ENCODE data around the gene ORAI3. TPM values are rescaled to one million over a fixed set of nuclear protein-coding genes. Genes with fewer than 3 reads are reported as not detected.

The ORAI3 gene
- total RNA-seq, 1 donor from 2014 or later, result 10.2 TPM

DNA sequence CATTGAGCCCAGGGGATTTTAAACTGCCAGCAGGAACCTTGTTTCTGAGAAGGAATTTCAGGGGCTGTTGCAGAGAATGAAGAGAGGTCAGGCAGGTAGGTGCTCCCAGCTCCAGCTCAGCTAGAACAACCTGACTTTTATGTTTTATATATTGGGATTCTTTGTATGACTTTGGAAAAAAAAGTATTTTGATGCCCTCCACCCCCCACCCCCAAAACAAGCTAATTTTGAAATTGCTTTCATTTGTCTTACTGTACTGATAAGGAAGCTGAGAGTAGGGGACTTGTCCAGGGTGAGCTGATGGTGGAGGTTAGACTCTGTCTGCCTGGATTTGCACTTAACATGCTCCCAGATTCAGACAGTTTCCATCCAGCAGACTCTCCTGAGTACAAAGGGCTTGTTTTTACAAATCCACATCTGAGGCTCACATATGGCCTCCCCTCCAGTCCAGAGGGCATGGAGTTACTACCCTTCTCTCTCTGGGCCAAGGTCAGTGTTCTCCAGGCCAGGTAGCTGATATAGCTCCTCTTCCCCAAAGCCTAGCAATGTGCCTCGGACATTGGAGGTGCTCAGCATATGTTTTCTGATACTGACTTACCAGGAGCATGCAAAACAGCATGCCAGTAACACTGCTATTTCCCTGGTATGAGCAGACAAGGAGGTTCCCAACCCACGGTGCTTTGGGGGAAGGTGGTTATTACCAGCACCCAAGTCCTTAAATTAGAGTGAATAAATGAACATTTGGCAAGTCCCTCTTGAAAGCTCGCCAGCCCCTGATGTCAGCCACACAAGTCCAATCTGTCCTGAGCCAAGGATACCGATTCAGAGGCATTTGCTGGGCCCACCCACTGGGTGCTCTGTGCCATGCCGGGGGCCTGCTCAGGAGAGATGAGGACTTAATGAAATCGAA is 50.2 kb downstream of the ORAI3 start:
- Histone ChIP-seq H3K9ac (no peak overlapping the region), H3K4me3 (no peak overlapping the region), H3K36me3 (no peaks in the 10 kb centered on the region), H3K9me3 (ENCODE audit: low read depth) (no peaks in the 10 kb centered on the region), H3K4me1 (peaks cover 8% of the 10 kb centered on the region), H3K79me2 (ENCODE audit: low read depth) (no peaks in the 10 kb centered on the region), H3F3A (ENCODE audit: low read depth) (peaks cover 28% of the 10 kb centered on the region), H3K4me2 (no peak overlapping the region), H3K27ac (no peak overlapping the region), H4K20me1 (ENCODE audit: low read depth) (peaks cover 4% of the 10 kb centered on the region), H2AFZ (replicated peaks) (no peak overlapping the region), H3K27me3 (peaks cover 36% of the 10 kb centered on the region)
- DNase-seq (ENCODE audit: low spot score), result no peak
- H3K9me3 Mint-ChIP-seq, result no peaks in the 10 kb centered on the region
- no peak overlapping the region for H3K4me3 Mint-ChIP-seq
- no peak overlapping the region for H3K27ac Mint-ChIP-seq
- peaks cover 7% of the 10 kb centered on the region for H3K27me3 Mint-ChIP-seq (ENCODE audit: insufficient read depth, low read depth)
- TF ChIP-seq EZH2 (IDR thresholded peaks at IDR 0.05) (no peak), EZH2phosphoT487 (IDR thresholded peaks at IDR 0.05) (no peak), CTCF (IDR thresholded peaks at IDR 0.05) (no peak)
- H3K4me1 Mint-ChIP-seq, result peaks cover 12% of the 10 kb centered on the region
- H3K36me3 Mint-ChIP-seq, result peaks cover 3% of the 10 kb centered on the region

DNA sequence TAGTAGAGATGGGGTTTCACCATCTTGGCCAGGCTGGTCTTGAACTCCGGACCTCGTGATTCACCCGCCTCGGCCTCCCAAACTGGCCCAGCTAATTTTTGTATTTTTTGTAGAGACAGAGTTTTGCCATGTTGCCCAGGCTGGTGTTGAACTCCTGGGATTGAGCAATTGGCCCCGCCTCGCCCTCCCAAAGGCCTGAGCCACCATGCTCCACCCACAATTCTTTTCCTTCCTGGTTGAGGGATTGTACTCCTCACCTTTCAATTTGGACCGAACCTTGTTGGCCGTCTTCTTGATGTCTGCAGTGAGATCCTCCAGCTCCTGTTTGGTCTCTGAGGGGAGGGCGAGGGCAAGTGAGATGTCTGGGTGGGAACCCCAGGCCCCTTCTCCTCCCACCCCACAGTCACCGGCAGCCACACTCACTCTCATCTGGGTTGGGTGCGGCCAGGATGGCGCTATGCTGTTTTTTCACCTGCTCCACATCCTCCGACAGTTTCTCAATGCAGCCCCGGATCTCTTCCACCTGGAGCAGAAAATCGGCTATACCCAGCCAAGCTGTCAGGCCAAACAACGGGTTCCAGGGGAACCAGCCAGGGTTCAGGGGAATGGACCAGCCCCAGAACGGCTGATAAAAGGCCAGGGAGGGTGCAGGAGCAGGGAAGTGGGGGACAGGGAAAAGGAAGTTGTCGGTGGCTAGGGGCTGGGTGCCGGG is 52.0 kb downstream of the ORAI3 start:
- H3K79me2 ChIP-seq (ENCODE audit: low read depth), result no peaks in the 10 kb centered on the region
- H4K20me1 ChIP-seq (ENCODE audit: low read depth), result peaks cover 7% of the 10 kb centered on the region
- H3K9me3 Mint-ChIP-seq, result no peaks in the 10 kb centered on the region
- no peak overlapping the region for H2AFZ ChIP-seq (replicated peaks)
- H3K9ac ChIP-seq, result no peak overlapping the region
- H3K27ac Mint-ChIP-seq, result no peak overlapping the region
- peaks cover 33% of the 10 kb centered on the region for H3K27me3 ChIP-seq
- H3K36me3 Mint-ChIP-seq, result peaks cover 3% of the 10 kb centered on the region
- no peaks in the 10 kb centered on the region for H3K36me3 ChIP-seq
- TF ChIP-seq CTCF (IDR thresholded peaks at IDR 0.05), result no peak
- no peak for TF ChIP-seq EZH2phosphoT487 (IDR thresholded peaks at IDR 0.05)
- TF ChIP-seq EZH2 (IDR thresholded peaks at IDR 0.05), result no peak
- peaks cover 8% of the 10 kb centered on the region for H3K4me1 ChIP-seq
- no peak overlapping the region for H3K4me2 ChIP-seq
- no peak overlapping the region for H3K4me3 Mint-ChIP-seq
- H3K4me1 Mint-ChIP-seq, result peaks cover 14% of the 10 kb centered on the region
- H3K4me3 ChIP-seq, result no peak overlapping the region
- H3K27me3 Mint-ChIP-seq (ENCODE audit: insufficient read depth, low read depth), result peaks cover 7% of the 10 kb centered on the region
- H3K9me3 ChIP-seq (ENCODE audit: low read depth), result no peaks in the 10 kb centered on the region
- H3F3A ChIP-seq (ENCODE audit: low read depth), result peaks cover 21% of the 10 kb centered on the region
- no peak overlapping the region for H3K27ac ChIP-seq
- no peak for DNase-seq (ENCODE audit: low spot score)

GRCh38 chr16:31001507-31002249 is 52.8 kb downstream of the ORAI3 start:
- Histone ChIP-seq H3K4me1 (peaks cover 3% of the 10 kb centered on the region), H2AFZ (replicated peaks) (no peak overlapping the region), H4K20me1 (ENCODE audit: low read depth) (peaks cover 7% of the 10 kb centered on the region), H3F3A (ENCODE audit: low read depth) (peaks cover 14% of the 10 kb centered on the region), H3K79me2 (ENCODE audit: low read depth) (no peaks in the 10 kb centered on the region), H3K4me2 (no peak overlapping the region), H3K27ac (no peak overlapping the region), H3K36me3 (no peaks in the 10 kb centered on the region), H3K9me3 (ENCODE audit: low read depth) (no peaks in the 10 kb centered on the region), H3K9ac (no peak overlapping the region), H3K27me3 (peaks cover 25% of the 10 kb centered on the region), H3K4me3 (no peak overlapping the region)
- Mint-ChIP-seq H3K27me3 (ENCODE audit: insufficient read depth, low read depth) (peaks cover 6% of the 10 kb centered on the region), H3K27ac (peak overlapping the region; percentile 22), H3K9me3 (no peaks in the 10 kb centered on the region), H3K36me3 (no peaks in the 10 kb centered on the region), H3K4me3 (no peak overlapping the region), H3K4me1 (peaks cover 18% of the 10 kb centered on the region)
- DNase-seq (ENCODE audit: low spot score), result no peak
- TF ChIP-seq CTCF (IDR thresholded peaks at IDR 0.05) (no peak), EZH2 (IDR thresholded peaks at IDR 0.05) (no peak), EZH2phosphoT487 (IDR thresholded peaks at IDR 0.05) (no peak)
